Sigmoid colon (tissue), 7 donors: Measurements from ENCODE around the gene ANP32A. TPM values are rescaled to one million over a fixed set of nuclear protein-coding genes. Genes with fewer than 3 reads are reported as not detected.

Experiments
- DNase-seq: peaks from one replicate; pipeline ENCODE4 v3.0.0-alpha.2; 2019
- H3K27ac ChIP-seq, 4 donors: fragments of 200-600 bp; sonication (generic); one replicate each; pipeline ENCODE4 v1.5.1; 2016 to 2019; ENCODE audit warnings: mild to moderate bottlenecking in 1 of 4
- H3K27me3 ChIP-seq, 3 donors: fragments of 200-600 bp; sonication (generic); one replicate each; pipeline ENCODE4 v1.5.1; 2019; ENCODE audit warnings: mild to moderate bottlenecking in 1 of 3
- H3K36me3 ChIP-seq, 4 donors: fragments of 200-600 bp; sonication (generic); one replicate each; pipeline ENCODE4 v1.5.1; 2016 to 2019
- H3K4me1 ChIP-seq, 4 donors: fragments of 200-600 bp; sonication (generic); one replicate each; pipeline ENCODE4 v1.5.1; 2017 to 2019
- H3K4me3 ChIP-seq, 4 donors: fragments of 200-600 bp; sonication (generic); one replicate each; pipeline ENCODE4 v1.5.1; 2017 to 2019; ENCODE audit warnings: mild to moderate bottlenecking in 2 of 4, moderate library complexity in 1 of 4
- H3K9me3 ChIP-seq, 4 donors: fragments of 200-600 bp in 3 of 4; sonication (generic) in 3 of 4; one replicate each; pipeline versions ENCODE4 v1.5.1 to v1.6.1; 2013 to 2019
- CTCF ChIP-seq, 4 experiments: fragments of 450-650 bp in 3 of 4; fragments of 200-600 bp in 1 of 4; IDR thresholded peaks; one replicate each; pipeline ENCODE4 v1.5.1; 2016 to 2019; ENCODE audit warnings: antibody characterized with exemption in 4 of 4, mild to moderate bottlenecking in 3 of 4, moderate library complexity in 2 of 4
- EP300 ChIP-seq, 4 donors: sonication (generic); formaldehyde crosslinking; IDR thresholded peaks; one replicate each; pipeline ENCODE4 v1.6.1; 2017; ENCODE audit warnings: antibody characterized with exemption in 4 of 4
- POLR2A ChIP-seq, 2 donors: fragments of 450-650 bp; IDR thresholded peaks; one replicate each; pipeline ENCODE4 v1.6.1; 2016; ENCODE audit warnings: antibody characterized with exemption in 2 of 2, mild to moderate bottlenecking in 2 of 2, moderate library complexity in 2 of 2
- POLR2AphosphoS5 ChIP-seq, 4 donors: sonication (generic); formaldehyde crosslinking; IDR thresholded peaks; one replicate each; pipeline ENCODE4 v1.6.1; 2017; ENCODE audit warnings: antibody characterized with exemption in 4 of 4
- WGBS, 2 donors: extraction: QIAGEN DNeasy Blood & Tissue Kit; methylation state at CpG; one replicate each; pipeline ENCODE4 v1.1.7; 2013; 5-methylcytosine and 5-hydroxymethylcytosine counted together
- intact Hi-C: fragments of 100-400 bp; cut with DNase I; formaldehyde crosslinking; loops from one replicate; pipeline ENCODE4 v1.15.1; 2023
- polyA plus RNA-seq, 3 donors: library from polyadenylated mRNA; stranded (reverse); fragments of 200-250 nt; gene quantifications; one replicate each; pipeline ENCODE4 v1.2.3, GENCODE V29; 2013
- total RNA-seq, 4 donors: library from RNA; depleted of rRNA; stranded (reverse); fragments of >200 nt; gene quantifications; one replicate each; pipeline ENCODE4 v1.1.0, GENCODE V29; 2016
- donor health status: healthy with polysubstance abuse.
- donor health status: Bipolar disorder and iron deficiency.
- donor health status: healthy.

ANP32A gene
- total and polyA plus RNA-seq, 7 donors: 37.6 to 152 (median 67.3) TPM

GRCh38 chr15:68802373-68802772 lies 18.3 kb downstream of the ANP32A start:
- H3K27ac ChIP-seq: no peak overlapping the region
- DNase-seq: peak; percentile 18
- 96 to 97% methylated on average over 8 of the region's 8 CpGs for WGBS, 2 donors
- TF ChIP-seq POLR2AphosphoS5 (IDR thresholded peaks at IDR 0.05) (no peak), EP300 (IDR thresholded peaks at IDR 0.05) (no peak), CTCF (IDR thresholded peaks at IDR 0.05) (no peak), POLR2A (IDR thresholded peaks at IDR 0.05) (no peak)
- no peaks in the 10 kb centered on the region for H3K27me3 ChIP-seq
- H3K36me3 ChIP-seq: no peaks in the 10 kb centered on the region
- peaks cover 0 to 42% (median 28%) of the 10 kb centered on the region in 4 donors for H3K4me1 ChIP-seq
- intact Hi-C loops: no loop called here
- H3K9me3 ChIP-seq: no peaks in the 10 kb centered on the region
- no peak overlapping the region for H3K4me3 ChIP-seq

GRCh38 chr15:68801572-68802148 lies 19.0 kb downstream of the ANP32A start:
- no peak for TF ChIP-seq CTCF (IDR thresholded peaks at IDR 0.05)
- no peak for TF ChIP-seq EP300 (IDR thresholded peaks at IDR 0.05)
- no peak for TF ChIP-seq POLR2AphosphoS5 (IDR thresholded peaks at IDR 0.05)
- TF ChIP-seq POLR2A (IDR thresholded peaks at IDR 0.05): no peak
- no peaks in the 10 kb centered on the region for H3K36me3 ChIP-seq
- H3K9me3 ChIP-seq: no peaks in the 10 kb centered on the region
- H3K27me3 ChIP-seq: no peaks in the 10 kb centered on the region
- no peak overlapping the region for H3K4me3 ChIP-seq
- DNase-seq: peak; percentile 42
- no peak overlapping the region for H3K27ac ChIP-seq
- WGBS, 2 donors: 75 to 76% methylated on average over 4 of the region's 4 CpGs
- peaks cover 0 to 37% (median 22%) of the 10 kb centered on the region in 4 donors for H3K4me1 ChIP-seq
- intact Hi-C loops: no loop called here

GRCh38 chr15:68800875-68801274 lies 19.8 kb downstream of the ANP32A start:
- peaks cover 0 to 35% (median 19%) of the 10 kb centered on the region in 4 donors for H3K4me1 ChIP-seq
- H3K27me3 ChIP-seq: no peaks in the 10 kb centered on the region
- DNase-seq: peak; percentile 14
- H3K27ac ChIP-seq: no peak overlapping the region
- 89 to 96% methylated on average over 1 of the region's 1 CpG for WGBS, 2 donors
- no peaks in the 10 kb centered on the region for H3K36me3 ChIP-seq
- TF ChIP-seq CTCF (IDR thresholded peaks at IDR 0.05): no peak
- TF ChIP-seq POLR2A (IDR thresholded peaks at IDR 0.05): no peak
- TF ChIP-seq EP300 (IDR thresholded peaks at IDR 0.05): no peak
- no peak for TF ChIP-seq POLR2AphosphoS5 (IDR thresholded peaks at IDR 0.05)
- intact Hi-C loops: no loop called here
- H3K4me3 ChIP-seq: no peak overlapping the region
- no peaks in the 10 kb centered on the region for H3K9me3 ChIP-seq

GRCh38 chr15:68798346-68799094 lies 22.2 kb downstream of the ANP32A start:
- 77 to 91% methylated on average over 9 of the region's 9 CpGs for WGBS, 2 donors
- peaks cover 0 to 51% (median 37%) of the 10 kb centered on the region in 4 donors for H3K4me1 ChIP-seq
- H3K27ac ChIP-seq: no peak overlapping the region
- TF ChIP-seq CTCF (IDR thresholded peaks at IDR 0.05) (no peak), POLR2A (IDR thresholded peaks at IDR 0.05) (no peak), EP300 (IDR thresholded peaks at IDR 0.05) (no peak), POLR2AphosphoS5 (IDR thresholded peaks at IDR 0.05) (no peak)
- H3K9me3 ChIP-seq: no peaks in the 10 kb centered on the region
- intact Hi-C loops: no loop called here
- no peaks in the 10 kb centered on the region for H3K36me3 ChIP-seq
- no peak overlapping the region for H3K4me3 ChIP-seq
- H3K27me3 ChIP-seq: no peaks in the 10 kb centered on the region
- peak; percentile 37 for DNase-seq
